CD4-positive, alpha-beta T cell treated with Interleukin-1 beta for 1 hour (primary cell): ENCODE results near the gene C17orf58.
"Not testable (repeated sequence)": the region's sequence is repeated elsewhere in the genome, so short reads cannot be mapped to it uniquely, and the experiment has no call there.

Source experiments
- DNase-seq, 2 donors: peaks; one replicate each; pipeline ENCODE4 v3.0.0-alpha.2; 2020 to 2022

Gene C17orf58

GRCh38 chr17:67999291-67999911, 3.1 kb upstream of the C17orf58 start:
- no peak for DNase-seq

DNA sequence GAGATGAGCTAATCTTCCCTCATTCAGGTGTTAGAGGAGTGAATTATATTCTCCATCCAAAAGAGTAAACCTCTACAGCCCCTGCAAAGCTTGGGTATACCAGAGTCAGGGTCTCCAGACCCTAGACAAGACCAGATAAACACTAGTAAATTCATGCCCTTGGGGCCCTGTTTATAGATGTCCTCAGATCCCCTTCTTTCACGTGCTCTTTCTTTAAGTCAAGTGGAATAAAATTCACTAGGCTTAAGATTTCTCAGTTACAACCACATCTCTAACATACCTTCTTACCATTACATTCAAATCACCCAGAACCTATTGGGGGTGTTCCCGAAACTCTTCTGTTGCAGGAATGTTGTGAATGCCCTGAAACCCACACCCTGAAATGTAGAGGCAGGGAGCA, 2.2 kb upstream of the C17orf58 start:
- no peak for DNase-seq

DNA sequence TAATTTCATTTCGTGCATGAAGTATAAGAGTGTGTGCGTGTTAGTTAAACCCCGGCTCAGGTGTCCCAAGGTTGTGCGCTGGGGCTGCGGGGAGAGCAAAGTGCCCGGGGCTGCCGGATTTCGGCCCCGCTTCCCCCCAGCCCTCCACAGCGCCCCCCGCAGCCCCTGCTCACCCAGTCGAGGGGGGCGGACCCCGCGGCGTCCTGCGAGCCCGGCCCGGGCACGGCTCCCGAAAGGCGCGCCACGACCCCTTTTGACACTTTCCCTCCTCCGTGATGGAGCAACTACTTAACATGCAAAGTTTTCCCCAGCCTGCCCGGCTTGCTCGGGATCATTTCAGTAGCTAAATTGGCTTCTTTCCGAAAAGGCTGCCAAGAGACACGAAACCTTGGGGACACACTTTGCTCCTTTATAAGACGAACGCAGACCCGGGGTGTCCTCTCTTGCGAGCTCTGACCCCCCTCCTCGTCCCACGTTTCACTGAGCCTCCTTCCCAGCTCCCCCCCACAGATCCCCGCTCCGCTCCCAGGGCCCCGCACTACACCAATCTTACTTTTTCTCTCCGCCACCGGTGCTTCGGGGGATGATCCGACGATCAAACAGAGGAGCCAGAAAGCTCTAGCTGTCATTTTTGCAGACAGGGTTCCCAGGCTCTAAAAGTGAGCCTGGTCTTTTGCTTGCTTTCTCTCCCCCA, 552 bp downstream of the C17orf58 start:
- no peak for DNase-seq

GRCh38 chr17:67994817-67995569, 1.3 kb downstream of the C17orf58 start:
- DNase-seq = no peak

DNA sequence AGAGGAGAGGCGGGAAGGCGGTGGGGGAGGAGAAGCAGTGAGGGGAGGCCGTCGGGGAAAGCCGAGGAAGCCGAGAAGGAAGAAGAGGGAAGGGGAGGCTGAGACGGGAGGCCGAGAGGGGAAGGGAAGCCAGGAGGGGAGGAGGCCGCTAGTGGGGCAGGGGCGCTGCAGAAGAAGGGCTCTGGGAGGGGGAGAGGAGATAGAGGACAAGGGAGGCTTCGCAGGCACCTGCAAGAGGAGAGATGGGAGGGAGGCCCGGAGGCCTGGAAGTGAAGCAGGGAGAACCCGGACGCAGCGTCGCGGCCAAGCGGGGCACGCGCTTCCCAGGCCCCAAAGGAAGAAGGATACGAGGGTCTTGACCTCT, 2.3 kb downstream of the C17orf58 start:
- no peak for DNase-seq

- peak; percentile 76 to 80 for DNase-seq
These were observed 2.9 kb downstream of the C17orf58 start for GRCh38 chr17:67993153-67993997.

- peak in 1 of 2 donors; percentile 22 for DNase-seq
These were observed 3.6 kb downstream of the C17orf58 start for GRCh38 chr17:67992548-67993152.

DNA sequence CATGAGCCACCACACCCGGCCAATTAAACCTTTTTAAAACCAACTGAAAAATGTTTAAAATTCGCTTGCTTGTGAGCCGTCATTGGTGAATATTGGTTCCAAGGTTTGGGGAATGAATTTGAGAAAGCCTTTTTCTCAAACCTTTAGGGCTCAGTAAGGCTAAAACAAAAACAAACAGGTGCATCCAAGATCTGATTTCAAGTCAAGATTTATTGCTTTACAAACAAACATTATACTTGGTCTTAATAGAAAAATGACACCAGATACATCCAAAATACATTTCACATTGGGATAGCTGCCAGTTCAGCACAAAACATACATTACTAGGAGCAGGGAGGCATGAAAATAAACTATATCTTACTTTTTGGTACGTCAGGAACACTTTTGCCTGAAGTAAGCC, 5.4 kb downstream of the C17orf58 start:
- no peak for DNase-seq

DNA sequence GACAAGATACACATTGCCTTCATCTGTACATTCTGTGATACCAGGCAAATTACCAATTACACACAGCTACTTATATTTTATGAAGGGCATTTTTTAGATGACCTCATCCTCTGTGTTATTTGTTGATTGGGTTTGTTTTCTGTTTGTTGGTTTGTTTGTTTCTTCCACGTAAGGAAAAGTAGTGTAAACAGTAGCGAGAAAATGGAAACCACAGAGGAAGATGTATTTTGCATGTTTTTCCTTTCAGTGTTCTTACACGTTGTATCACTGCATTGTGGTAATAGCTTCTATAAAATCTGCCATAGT, 12.9 kb downstream of the C17orf58 start:
- DNase-seq = no peak

DNA sequence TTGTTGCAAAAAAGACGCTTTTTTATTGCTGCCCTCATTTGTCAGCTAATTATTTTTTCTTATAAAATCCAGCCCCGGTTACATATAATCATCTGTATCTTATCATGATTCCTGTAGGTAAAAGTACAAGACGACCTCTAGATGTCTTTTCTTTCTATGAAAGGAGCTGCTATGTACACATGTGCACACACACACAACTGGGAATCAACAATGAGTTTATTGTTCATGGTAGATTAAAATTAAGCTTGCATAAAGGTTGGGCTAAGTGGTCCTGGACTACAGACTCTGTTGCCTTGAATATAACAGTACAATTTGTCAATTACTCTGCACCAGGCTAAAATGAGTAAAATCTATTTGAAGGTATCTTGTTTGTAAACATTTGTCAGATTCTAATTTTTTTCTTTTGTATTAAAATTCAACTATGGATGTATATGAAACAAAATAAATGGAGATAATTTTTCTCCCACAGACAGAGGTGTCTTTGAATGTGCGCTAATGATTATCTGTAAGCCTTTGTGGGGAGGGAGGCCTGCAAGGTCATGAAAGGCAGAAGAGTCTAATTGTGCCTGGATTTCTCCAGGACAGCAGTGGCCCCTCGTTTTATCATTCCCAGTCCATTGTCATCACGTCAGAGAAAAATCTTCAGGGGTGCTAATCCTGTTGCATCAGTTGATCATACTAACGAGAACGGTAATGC, 13.4 kb downstream of the C17orf58 start:
- no peak for DNase-seq

- no peak for DNase-seq
These were observed 14.1 kb downstream of the C17orf58 start for GRCh38 chr17:67982034-67982640.

- DNase-seq = not testable (repeated sequence)
These were observed 15.4 kb downstream of the C17orf58 start for GRCh38 chr17:67980883-67981282.

- no peak for DNase-seq
These were observed 15.8 kb downstream of the C17orf58 start for GRCh38 chr17:67980456-67980855.

DNA sequence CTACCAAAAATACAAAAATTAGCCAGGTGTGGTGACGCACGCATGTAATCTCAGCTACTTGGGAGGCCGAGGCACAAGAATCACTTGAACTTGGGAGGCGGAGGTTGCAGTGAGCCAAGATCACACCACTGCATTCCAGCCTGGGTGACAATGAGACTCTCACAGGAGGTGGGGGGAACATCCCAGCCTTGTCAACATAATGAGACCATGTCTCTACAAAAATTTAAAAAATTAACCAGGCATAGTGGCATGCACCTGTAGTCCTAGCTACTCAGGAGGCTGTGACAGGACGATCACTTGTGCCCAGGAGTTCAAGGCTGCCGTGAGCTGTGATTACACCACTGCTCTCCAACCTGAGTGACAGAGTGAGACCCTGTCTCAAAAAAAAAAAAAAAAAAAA, 20.0 kb downstream of the C17orf58 start:
- not testable (repeated sequence) for DNase-seq

DNA sequence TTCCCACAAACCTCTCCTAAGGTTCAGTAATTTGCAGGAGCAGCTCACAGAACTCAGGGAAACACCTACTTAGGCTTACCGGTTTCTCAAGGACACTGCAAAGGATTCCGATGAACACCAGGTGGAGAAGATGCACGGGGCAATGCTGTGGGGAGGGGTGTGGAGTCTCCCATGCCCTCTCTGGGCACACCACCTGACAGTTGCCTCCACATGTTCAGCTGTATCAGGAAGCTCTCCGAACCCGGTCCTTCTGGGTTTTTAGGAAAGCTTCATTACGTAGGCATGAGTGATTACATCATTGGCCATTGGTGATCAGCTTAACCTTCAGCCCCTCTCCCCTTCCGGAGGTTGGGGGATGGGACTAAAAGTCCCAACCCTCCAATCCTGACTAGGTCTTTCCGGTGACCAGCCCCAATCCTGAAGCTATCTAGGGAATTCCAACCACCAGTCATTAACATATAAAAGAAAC, 21.6 kb downstream of the C17orf58 start:
- no peak for DNase-seq

DNA sequence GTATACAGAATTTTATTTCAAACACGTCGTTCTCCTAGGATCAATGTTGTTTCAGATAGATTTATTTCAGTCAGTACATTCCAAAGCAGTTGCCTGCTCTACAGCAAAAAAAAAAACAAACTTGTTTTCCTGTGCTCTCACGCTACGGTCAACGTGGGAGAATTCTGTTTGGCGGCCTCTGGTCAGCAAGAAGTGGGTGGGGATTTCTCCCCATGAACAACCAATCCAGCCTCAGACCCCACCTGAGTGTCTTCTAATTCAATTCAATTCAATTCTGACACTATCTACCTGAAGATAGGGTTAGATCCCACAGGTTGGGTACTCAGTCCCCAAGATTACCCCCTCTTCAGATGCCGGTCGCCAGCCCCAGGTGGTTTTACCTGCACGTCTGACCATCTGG, 22.1 kb downstream of the C17orf58 start:
- no peak for DNase-seq

GRCh38 chr17:67970783-67971182, 25.5 kb downstream of the C17orf58 start:
- DNase-seq = no peak

DNA sequence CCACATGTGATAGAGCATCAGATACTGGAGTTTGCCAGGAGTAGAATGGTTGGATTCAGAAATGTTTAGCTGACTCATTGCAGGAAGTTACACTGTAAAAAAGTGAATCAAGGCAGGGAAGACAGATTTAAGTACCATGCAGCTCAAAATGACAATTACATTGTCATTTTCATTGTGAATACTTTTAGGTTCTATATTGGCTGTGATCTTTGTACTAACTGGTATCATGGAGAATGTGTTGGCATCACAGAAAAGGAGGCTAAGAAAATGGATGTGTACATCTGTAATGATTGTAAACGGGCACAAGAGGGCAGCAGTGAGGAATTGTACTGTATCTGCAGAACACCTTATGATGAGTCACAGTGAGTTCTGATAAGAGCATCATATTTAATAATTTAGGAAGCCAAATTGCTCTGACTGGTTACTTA, 33.1 kb downstream of the C17orf58 start:
- peak; percentile 62 to 74 for DNase-seq

DNA sequence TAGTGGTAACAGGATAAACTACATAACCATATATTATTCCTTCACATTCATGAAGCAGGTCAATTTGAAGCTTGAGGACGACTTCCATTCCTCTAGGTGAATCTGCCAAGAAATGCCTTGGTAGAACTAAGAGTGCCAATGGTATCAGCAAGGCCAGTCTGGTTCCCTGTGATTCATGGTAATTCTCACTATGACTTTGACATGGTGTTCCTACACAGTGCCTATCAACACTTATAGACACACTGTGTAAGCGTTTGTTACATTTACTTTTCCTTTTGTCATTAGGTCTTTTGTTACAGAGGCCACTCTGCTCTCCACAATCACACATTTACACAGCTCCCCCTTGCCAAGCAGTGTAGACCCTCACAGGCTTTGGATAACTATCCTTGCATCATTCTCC, 34.1 kb downstream of the C17orf58 start:
- DNase-seq = not testable (repeated sequence)

GRCh38 chr17:67960276-67960675, 36.0 kb downstream of the C17orf58 start:
- not testable (repeated sequence) for DNase-seq

- no peak for DNase-seq
These were observed 36.8 kb downstream of the C17orf58 start for GRCh38 chr17:67959510-67959909.

DNA sequence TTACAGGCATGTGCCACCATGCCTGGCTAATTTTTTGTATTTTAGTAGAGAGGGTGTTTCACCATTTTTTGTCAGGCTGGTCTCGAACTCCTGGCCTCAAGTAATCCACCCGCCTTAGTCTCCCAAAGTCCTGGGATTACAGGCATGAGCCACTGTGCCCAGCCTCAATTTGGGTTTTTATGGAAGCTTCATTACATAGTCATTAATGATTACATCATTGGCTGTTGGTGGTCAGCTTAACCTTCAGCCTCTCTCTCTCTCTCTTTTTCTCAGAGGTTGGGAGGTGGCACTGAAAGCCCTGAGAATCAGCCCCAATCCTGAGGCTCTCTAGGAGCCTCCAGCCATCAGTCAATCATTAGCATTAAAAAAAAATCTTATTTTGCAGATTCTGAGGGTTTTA, 45.3 kb downstream of the C17orf58 start:
- DNase-seq = no peak
